Measurements from ENCODE around the gene AGL. TPM values are rescaled to one million over a fixed set of nuclear protein-coding genes. Genes with fewer than 3 reads are reported as not detected.
A peak's percentile ranks its signal among the peaks of the same experiment; 100 is the strongest.

The AGL gene
- total and polyA plus RNA-seq, 2 of the 13 experiments (the other 11 are each of a cell fraction or from before 2014, with no cell fraction given) = 4.3 to 13.1 TPM

GRCh38 chr1:99849744-99850458 lies at the start of gene AGL (continued):
- TF ChIP-seq, protein P1, sequence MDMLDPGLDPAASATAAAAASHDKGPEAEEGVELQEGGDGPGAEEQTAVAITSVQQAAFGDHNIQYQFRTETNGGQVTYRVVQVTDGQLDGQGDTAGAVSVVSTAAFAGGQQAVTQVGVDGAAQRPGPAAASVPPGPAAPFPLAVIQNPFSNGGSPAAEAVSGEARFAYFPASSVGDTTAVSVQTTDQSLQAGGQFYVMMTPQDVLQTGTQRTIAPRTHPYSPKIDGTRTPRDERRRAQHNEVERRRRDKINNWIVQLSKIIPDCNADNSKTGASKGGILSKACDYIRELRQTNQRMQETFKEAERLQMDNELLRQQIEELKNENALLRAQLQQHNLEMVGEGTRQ (IDR thresholded peaks at IDR 0.05; ENCODE audit: low read depth, low read length) = no peak
- TF ChIP-seq, protein P1 (CRISPR knock-in tag; IDR thresholded peaks at IDR 0.05; ENCODE audit: borderline replicate concordance) = no peak; the same call in 1 of the 2 replicates
- peak; percentile 52; the same call in 1 of the 2 replicates for TF ChIP-seq RELA (CRISPR knock-in tag; IDR thresholded peaks at IDR 0.05)
- TF ChIP-seq RXRA (CRISPR knock-in tag; IDR thresholded peaks at IDR 0.05) = peak; percentile 85
- peak; percentile 77 for TF ChIP-seq DR1 (CRISPR knock-in tag; IDR thresholded peaks at IDR 0.05)
- TF ChIP-seq, protein P2, sequence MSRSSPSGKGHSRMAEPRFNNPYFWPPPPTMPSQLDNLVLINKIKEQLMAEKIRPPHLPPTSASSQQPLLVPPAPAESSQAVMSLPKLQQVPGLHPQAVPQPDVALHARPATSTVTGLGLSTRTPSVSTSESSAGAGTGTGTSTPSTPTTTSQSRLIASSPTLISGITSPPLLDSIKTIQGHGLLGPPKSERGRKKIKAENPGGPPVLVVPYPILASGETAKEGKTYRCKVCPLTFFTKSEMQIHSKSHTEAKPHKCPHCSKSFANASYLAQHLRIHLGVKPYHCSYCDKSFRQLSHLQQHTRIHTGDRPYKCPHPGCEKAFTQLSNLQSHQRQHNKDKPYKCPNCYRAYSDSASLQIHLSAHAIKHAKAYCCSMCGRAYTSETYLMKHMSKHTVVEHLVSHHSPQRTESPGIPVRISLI (CRISPR knock-in tag; IDR thresholded peaks at IDR 0.05; ENCODE audit: borderline replicate concordance) = peak; percentile 7; the same call in 1 of the 2 replicates
- peak; percentile 82; the same call in 1 of the 2 replicates for TF ChIP-seq ZBTB42 (CRISPR knock-in tag; IDR thresholded peaks at IDR 0.05)
- TF ChIP-seq, protein P3, sequence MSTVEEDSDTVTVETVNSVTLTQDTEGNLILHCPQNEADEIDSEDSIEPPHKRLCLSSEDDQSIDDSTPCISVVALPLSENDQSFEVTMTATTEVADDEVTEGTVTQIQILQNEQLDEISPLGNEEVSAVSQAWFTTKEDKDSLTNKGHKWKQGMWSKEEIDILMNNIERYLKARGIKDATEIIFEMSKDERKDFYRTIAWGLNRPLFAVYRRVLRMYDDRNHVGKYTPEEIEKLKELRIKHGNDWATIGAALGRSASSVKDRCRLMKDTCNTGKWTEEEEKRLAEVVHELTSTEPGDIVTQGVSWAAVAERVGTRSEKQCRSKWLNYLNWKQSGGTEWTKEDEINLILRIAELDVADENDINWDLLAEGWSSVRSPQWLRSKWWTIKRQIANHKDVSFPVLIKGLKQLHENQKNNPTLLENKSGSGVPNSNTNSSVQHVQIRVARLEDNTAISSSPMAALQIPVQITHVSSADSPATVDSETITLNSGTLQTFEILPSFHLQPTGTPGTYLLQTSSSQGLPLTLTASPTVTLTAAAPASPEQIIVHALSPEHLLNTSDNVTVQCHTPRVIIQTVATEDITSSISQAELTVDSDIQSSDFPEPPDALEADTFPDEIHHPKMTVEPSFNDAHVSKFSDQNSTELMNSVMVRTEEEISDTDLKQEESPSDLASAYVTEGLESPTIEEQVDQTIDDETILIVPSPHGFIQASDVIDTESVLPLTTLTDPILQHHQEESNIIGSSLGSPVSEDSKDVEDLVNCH (CRISPR knock-in tag; IDR thresholded peaks at IDR 0.05) = no peak; the same call in 1 of the 2 replicates
- peak; percentile 92 for TF ChIP-seq ETV5 (CRISPR knock-in tag; IDR thresholded peaks at IDR 0.05; ENCODE audit: borderline replicate concordance)
- 0 out of 2 replicates have a peak, but pooled peaks have one; percentile 50 for TF ChIP-seq TMF1 (CRISPR knock-in tag; IDR thresholded peaks at IDR 0.05; ENCODE audit: low read depth)
- peak; percentile 42; the same call in 1 of the 2 replicates for TF ChIP-seq HIVEP1 (CRISPR knock-in tag; IDR thresholded peaks at IDR 0.05)
- peak; percentile 48; the same call in 1 of the 2 replicates for TF ChIP-seq MTF2 (CRISPR knock-in tag; IDR thresholded peaks at IDR 0.05; ENCODE audit: borderline replicate concordance)
- TF ChIP-seq, protein P4, sequence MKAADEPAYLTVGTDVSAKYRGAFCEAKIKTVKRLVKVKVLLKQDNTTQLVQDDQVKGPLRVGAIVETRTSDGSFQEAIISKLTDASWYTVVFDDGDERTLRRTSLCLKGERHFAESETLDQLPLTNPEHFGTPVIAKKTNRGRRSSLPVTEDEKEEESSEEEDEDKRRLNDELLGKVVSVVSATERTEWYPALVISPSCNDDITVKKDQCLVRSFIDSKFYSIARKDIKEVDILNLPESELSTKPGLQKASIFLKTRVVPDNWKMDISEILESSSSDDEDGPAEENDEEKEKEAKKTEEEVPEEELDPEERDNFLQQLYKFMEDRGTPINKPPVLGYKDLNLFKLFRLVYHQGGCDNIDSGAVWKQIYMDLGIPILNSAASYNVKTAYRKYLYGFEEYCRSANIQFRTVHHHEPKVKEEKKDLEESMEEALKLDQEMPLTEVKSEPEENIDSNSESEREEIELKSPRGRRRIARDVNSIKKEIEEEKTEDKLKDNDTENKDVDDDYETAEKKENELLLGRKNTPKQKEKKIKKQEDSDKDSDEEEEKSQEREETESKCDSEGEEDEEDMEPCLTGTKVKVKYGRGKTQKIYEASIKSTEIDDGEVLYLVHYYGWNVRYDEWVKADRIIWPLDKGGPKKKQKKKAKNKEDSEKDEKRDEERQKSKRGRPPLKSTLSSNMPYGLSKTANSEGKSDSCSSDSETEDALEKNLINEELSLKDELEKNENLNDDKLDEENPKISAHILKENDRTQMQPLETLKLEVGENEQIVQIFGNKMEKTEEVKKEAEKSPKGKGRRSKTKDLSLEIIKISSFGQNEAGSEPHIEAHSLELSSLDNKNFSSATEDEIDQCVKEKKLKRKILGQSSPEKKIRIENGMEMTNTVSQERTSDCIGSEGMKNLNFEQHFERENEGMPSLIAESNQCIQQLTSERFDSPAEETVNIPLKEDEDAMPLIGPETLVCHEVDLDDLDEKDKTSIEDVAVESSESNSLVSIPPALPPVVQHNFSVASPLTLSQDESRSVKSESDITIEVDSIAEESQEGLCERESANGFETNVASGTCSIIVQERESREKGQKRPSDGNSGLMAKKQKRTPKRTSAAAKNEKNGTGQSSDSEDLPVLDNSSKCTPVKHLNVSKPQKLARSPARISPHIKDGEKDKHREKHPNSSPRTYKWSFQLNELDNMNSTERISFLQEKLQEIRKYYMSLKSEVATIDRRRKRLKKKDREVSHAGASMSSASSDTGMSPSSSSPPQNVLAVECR (CRISPR knock-in tag; IDR thresholded peaks at IDR 0.05; ENCODE audit: borderline replicate concordance) = peak; percentile 95
- TF ChIP-seq AGO2 (optimal IDR thresholded peaks at IDR 0.05; ENCODE audit: low read depth, low read length) = peak; percentile 35
- peak; percentile 92 for TF ChIP-seq PHF21A (CRISPR knock-in tag; IDR thresholded peaks at IDR 0.05)
- TF ChIP-seq NFYB (CRISPR knock-in tag; IDR thresholded peaks at IDR 0.05) = peak; percentile 37; the same call in 1 of the 2 replicates
- peak; percentile 60; the same call in 1 of the 2 replicates for TF ChIP-seq JUND (CRISPR knock-in tag; IDR thresholded peaks at IDR 0.05)
- 0 out of 2 replicates have a peak, but pooled peaks have one; percentile 64 for TF ChIP-seq ZNF337 (CRISPR knock-in tag; IDR thresholded peaks at IDR 0.05; ENCODE audit: borderline replicate concordance, low read depth)
- peak; percentile 75 for TF ChIP-seq RXRB (CRISPR knock-in tag; IDR thresholded peaks at IDR 0.05; ENCODE audit: borderline replicate concordance)

Data from HepG2 (cell line).